GM12801 (cell line): Measurements from ENCODE around the gene PREX1.

Experiments
- CTCF ChIP-seq: IDR thresholded peaks from one replicate; pipeline ENCODE4 v1.5.1; 2011; ENCODE audit warnings: control low read depth; ENCODE audit not compliant: insufficient read length; ENCODE audit errors: extremely low read depth

The PREX1 gene

GRCh38 chr20:48626226-48626937 is 201.4 kb downstream of the PREX1 start:
- TF ChIP-seq CTCF = no peak

DNA sequence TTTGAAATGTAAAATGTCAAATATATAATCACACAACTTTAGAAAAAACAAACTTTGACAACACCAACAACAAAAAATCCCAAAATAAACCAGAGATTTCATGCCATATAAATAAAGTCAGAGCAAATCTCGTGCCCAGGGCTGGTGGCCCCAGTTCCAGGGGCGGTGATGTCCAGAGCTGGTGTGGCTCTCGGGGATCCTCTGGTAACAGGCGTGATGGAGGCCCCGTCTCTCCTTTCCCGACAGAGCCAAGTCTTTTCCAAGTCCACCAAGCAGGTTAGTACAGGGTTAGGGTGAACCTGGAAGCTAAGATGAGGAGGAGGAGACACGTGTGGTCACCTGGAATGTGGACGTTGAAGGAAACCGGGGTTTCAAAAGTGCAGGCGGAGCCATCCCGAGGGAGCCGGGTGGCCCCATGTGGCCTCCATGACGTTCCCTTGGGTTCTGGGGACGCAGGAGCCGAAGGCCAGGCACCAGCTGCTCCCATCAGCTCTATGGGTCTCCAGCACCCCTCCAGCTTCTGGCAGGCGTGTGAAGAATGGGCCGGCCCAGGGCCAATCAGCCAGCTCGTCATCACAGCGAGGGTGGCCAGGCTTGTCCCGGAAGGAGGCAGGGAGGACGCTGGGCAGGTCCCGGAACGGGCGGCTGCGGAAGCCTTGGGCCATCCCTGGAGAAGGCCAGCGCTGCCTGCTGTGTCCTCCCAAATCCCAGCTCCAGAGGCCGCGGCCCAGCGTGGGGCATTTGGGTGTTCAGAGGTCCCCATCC is 202.5 kb downstream of the PREX1 start:
- no peak for TF ChIP-seq CTCF

DNA sequence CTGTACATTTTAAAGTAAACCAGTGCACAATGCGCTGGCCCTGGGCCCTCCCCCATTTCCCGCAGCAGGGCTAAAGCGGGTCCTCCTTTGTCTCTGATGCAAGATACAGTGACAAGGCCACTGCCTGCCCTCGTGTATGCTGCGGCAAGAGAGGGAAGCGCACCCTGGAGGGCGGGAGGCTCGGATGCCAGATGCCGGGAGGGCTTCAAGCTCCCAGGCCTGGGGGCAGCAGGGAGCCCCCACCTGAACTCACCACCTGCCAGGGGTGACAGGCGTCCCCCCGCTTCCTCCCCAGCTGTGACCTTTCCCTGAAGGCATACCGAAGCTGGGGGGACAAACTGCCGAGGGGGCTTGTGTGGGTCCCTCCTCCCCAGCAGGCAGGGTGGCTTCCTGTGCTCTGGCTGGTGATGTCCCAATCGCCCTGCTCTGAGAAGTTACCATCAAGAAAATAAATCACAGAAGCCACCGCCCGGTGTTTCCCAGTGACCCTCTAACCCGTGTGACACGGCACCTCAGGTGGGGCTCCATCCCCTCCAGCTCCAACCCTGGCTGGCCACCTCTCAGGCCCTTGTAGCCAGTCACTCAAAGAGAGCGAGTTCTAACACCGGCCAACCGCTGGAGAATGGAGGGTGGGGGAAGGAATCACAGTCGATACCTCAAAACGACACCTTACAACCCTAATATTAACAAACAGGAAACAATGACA is 203.3 kb downstream of the PREX1 start:
- no peak for TF ChIP-seq CTCF

DNA sequence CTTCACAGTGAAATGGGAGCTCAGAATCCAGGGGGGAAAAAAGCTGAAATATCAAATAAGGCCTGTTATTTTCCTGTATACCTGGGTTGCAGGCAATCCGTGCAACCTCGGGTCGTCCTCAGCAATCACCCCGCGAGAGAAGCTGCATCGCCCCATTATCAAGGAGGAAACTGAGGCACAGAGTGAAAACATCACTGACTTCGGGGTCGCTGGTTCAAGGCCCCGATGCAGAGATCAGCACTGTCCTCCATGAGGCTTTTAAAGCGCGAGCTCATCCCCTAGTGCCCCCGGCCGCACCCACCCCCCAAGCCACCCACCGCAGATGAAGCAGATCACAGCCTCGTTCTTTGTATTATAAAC is 203.9 kb downstream of the PREX1 start:
- TF ChIP-seq CTCF = no peak

DNA sequence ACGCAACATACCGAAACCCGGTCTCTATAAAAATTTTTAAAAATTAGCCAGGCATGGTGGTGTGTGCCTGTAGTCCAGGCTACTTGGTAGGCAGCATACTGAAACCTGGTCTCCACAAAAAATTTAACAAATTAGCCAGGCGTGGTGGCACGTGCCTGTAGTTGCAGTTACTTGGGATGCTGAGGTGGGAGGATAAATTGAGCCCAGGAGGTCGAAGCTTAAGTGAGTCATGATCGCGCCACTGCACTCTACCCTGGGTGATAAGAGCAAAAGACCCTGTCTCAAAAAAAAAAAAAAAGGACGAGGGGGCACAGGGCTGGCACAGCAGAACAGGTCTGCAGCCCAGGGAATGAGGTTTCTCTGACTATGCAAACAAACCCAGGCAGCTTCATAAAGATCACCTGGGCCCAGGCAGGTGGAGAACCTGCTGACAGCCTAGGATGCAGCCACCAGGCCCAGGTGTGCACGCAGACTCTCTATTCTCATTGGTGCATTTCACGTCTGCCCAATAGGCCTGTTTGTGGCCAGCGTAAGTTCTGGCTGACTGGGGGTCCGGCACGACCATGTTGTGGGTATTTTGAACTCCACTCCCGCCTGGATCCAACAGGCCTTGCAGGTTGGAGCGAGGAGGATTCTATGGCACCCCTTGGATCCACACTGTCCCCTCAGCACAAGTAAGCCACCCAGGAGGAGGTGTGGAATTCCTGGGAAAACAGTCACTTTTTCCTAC is 204.5 kb downstream of the PREX1 start:
- no peak for TF ChIP-seq CTCF

- no peak for TF ChIP-seq CTCF
Observed at GRCh38 chr20:48622421-48622820, 205.4 kb downstream of the PREX1 start.
